GM04503 (cell line): ENCODE data around the gene NEUROD6.

Experiments used
- DNase-seq: peaks from one replicate; pipeline ENCODE4 v3.0.0-alpha.2; 2012; ENCODE audit warnings: low read depth

Gene NEUROD6

DNA sequence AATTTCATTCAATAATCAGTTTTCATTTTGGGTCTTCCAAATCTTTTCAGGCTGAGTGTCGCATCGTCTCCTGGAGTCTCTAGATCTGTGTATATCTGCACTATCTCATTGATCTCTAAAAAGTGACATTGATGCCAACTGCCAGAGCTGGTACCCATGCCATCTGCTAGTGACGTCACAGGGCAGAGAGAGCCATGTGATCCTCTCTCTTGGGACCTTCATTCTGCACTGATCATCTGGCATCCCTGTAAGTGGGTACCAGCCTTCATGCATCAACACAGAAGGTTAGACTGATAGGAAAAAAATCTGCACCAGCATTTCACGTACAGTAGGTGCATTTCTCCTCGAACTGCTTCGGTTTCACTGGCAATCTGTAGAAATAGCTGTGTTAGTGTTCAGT lies at the start of gene NEUROD6:
Gene NEUROD6, minus strand, starts transcription at position 124 of the 400 bp plus-strand sequence. CDS start 1,458 bp downstream, outside the sequence.
- no peak for DNase-seq

DNA sequence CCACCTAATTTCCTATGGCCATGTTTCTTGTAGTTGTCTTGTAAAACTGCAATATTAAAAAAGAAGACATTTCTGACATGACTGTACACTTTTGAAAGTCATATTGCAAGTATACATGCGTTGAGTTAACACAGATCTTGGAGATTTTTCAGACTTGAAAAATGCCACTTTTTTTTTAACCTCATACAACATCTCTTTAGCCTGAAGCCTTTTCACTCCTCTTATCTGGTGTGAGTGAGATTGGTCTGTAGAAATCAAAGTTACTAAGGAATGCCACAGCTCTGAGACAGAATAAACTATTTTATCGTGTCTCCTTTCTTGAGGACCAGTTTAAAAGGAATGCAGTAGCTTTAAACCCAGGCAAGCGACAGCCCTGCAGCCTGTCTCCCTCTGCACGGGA lies 43.9 kb upstream of the NEUROD6 start:
- DNase-seq: no peak

GRCh38 chr7:31382722-31383121 lies 42.2 kb upstream of the NEUROD6 start:
- DNase-seq: no peak

GRCh38 chr7:31373337-31374289 lies 33.1 kb upstream of the NEUROD6 start:
- peak; percentile 11 for DNase-seq

GRCh38 chr7:31372231-31372959 lies 31.9 kb upstream of the NEUROD6 start:
- DNase-seq: no peak

- DNase-seq: no peak
Measured at GRCh38 chr7:31371621-31372020, 31.1 kb upstream of the NEUROD6 start.

GRCh38 chr7:31370609-31371008 lies 30.1 kb upstream of the NEUROD6 start:
- DNase-seq: no peak

DNA sequence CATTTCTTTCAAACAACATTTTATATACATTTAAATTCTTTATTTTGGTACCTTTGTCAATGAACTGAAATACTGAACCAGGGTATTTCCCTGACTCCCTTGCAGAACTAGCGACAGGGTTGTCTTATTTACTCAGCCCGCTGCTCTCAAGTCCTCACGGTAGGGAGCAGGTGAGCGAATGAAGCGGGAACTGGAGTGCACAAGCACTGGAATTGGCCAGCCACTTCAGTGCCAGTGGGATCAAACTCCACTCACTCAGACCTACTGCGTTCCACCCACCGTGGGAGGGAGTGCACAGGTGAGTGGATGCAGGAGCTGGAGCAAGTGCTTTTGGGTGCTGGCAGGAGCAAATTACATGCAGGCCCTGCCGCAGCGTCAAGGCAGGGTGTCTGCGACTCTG lies 28.1 kb upstream of the NEUROD6 start:
- DNase-seq: no peak

- no peak for DNase-seq
Measured at GRCh38 chr7:31363496-31363895, 23.0 kb upstream of the NEUROD6 start.

GRCh38 chr7:31363051-31363450 lies 22.5 kb upstream of the NEUROD6 start:
- DNase-seq: no peak

- no peak for DNase-seq
Measured at GRCh38 chr7:31362401-31362800, 21.9 kb upstream of the NEUROD6 start.

GRCh38 chr7:31358467-31358866 lies 17.9 kb upstream of the NEUROD6 start:
- no peak for DNase-seq

GRCh38 chr7:31345421-31345820 lies 4.9 kb upstream of the NEUROD6 start:
- DNase-seq: no peak

DNA sequence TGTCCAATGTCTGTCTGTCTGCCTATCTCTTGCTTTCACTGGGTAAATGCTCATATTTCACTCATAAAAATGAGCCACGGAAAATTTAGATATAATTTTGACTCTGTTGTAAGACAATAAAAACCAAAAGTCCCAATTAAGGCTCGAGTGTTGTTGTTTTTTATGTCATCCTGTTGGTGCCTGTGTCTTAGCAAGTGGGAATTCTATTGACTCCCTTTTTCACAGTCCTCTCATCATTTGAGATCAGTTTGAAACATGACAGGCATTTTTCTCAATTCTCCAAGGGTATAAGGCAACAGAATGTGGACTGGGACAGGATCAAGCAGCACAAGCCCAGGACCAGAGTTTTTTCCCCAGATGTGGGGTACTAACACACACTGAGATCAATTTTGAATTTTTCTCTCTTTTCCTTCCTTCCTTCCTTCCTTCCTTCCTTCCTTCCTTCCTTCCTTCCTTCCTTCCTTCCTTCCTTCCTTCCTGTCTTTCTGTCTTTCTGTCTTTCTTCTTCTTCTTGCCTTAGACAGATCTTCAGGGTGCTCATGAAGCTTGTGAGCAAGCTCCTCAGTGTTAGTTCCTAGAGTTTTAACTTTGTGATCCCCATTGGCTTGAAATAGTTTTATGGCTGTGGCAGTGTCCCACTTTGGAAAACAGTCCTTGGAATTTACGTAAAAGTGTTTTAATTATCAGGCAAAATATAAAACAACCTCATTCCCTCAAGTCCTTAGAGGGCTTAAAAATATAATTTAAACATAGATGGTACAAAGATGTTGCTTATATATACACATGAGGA lies 3.2 kb upstream of the NEUROD6 start:
- no peak for DNase-seq

- DNase-seq: no peak
Measured at GRCh38 chr7:31341141-31341540, 615 bp upstream of the NEUROD6 start.

- DNase-seq: no peak
Measured at GRCh38 chr7:31340051-31340450, 475 bp downstream of the NEUROD6 start.

- DNase-seq: no peak
Measured at GRCh38 chr7:31338706-31339105, 1.8 kb downstream of the NEUROD6 start.

GRCh38 chr7:31337002-31337565 lies 3.4 kb downstream of the NEUROD6 start:
- no peak for DNase-seq

DNA sequence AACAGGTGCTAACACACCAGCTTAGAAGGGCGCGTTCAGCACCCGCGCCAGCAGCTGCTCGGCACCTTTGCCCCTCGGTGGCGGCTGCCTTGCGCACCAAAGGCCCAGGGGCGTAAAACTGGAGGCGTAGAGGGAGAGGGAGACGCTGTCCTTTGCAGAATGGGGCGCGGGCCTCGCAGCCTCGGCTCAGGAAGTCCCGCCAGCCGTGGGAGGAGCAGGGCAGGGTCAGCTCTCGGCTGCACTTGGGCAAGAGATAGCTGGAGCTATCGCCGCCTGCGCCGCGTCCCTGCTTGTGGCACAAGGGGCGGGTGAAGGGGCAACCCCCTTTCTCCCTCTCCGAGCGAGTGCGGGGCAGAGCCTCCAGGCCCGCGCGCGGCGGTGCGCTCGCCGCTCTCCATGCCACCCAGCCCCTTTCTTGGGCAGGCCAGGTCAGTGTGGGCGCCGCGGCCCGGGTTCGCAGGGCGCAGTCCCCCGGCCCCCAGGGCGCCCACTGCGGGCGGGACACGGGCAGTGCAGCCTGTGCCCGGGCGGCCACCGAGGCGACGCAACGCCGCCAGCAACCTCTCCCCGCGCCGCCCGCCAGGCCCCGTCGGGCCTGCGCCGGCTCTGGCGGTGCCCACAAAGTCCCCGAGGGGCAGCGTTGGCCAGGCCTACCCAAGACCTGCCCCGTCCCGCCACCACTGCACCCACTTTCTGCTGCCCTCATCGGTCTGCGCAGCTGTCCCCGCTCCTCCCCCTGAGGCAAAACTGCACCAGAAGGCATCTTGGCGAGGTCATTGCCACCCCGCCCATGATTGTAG lies 4.1 kb downstream of the NEUROD6 start:
- no peak for DNase-seq

DNA sequence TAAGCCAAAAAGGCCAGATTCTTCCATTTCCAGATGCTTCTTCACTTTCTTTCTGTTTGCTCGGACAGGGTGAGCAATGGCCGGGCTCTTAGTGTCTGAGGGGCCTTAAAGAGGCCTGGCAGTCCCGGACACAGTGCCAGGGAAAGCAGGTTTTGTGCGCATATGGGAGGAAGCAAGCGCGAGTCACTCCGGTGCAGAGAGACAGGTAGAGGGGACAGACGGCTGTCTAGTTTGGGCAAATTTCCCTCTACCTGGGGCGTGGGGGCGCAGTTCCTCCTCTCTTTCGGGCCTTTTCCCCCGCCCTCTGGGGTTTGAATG lies 4.7 kb downstream of the NEUROD6 start:
- no peak for DNase-seq

DNA sequence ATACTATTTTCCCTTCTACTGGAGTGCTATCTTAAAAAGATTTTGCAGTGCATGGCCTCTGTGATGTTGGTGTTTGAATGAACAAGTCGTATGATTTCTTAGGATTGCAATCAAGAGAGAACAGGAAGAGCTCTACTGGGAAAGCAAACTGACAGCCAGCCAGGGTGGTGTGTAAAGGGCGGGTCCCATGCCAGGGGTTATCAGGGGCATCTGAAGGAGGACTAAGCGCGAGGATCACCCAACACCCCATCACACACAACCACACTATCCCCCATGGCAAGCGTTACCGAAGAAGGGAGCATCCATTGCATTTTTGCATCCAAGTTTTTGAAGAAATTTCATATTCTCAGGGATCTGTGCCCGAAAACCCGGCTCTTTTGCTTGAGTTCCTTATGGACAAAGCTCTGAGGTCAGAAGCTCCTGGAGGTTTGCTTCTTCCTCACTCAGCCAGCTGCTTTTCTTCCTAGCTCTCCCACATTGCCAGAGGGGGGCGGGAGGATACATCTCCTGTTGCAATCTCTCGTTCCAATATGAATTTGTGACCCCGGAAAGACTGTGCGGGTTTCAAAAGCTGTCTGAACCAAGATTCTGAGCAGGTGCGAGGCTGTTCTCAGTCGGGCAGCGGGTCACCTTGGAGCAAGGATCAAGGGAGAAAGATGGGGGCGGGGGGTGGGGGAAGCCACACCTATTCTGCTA lies 5.2 kb downstream of the NEUROD6 start:
- DNase-seq: no peak
